Effector CD4-positive, alpha-beta T cell (primary cell): ENCODE results near the gene SLC16A13.
"Not testable (repeated sequence)": the region's sequence is repeated elsewhere in the genome, so short reads cannot be mapped to it uniquely, and the experiment has no call there.

Experiments
- DNase-seq: peaks from one replicate; pipeline ENCODE4 v3.0.0-alpha.2; 2020

Gene SLC16A13

GRCh38 chr17:7034955-7035590, 742 bp upstream of the SLC16A13 start:
- DNase-seq: no peak

GRCh38 chr17:7038025-7038862, 2.4 kb downstream of the SLC16A13 start:
- DNase-seq: no peak

DNA sequence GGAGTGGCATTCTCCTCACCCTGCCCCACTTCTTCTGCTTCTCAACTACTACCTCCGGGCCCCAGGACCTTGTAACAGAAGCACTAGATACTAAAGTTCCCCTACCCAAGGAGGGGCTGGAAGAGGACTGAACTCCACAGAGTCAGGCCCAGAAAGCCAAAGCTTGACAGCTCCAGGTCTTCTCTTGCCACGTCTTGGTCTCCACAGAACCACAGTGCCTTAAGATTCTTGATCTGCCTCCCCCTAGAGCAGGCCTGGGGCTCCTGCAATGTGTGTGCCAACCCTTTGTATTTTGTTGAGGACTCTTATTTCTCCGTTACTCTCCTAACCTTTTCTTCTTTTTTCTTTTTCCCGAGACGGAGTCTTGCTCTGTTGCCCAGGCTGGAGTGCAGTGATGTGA, 4.0 kb downstream of the SLC16A13 start:
- no peak for DNase-seq

- DNase-seq: no peak
Measured at GRCh38 chr17:7041607-7042500, 6.0 kb downstream of the SLC16A13 start.

DNA sequence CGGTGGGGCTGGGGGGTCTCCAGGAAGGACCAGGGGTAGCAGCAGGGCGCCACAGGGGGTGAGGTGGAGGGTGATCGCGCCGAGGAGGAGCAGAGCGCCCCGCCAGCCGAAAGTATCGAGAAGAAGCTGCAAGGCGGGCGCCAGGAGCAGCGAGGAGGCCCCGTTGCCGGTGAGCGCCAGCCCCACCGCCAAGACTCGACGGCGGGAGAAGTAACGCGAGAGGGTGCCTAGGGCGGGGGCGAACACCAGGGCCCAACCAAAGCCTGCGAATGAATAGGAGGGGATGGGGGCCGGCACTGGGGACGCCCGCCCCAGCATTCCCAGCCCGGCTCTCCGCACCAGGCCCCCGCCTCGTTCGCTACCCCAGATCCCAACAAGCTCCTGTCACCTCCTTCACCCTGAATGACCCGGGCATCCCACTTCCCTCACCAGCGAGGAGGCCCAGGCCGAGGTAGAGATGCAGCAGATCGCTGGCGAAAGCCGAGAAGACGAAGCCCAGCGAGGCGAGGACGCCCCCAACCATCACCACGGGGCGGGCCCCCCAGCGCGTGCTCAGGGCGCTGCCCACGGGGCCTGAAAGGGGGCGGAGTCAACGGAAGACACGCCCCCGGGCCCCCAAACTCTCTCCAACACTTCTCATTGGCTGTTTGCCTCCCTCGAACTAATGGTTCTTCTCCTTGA, 6.8 kb downstream of the SLC16A13 start:
- peak; percentile 29 for DNase-seq

DNA sequence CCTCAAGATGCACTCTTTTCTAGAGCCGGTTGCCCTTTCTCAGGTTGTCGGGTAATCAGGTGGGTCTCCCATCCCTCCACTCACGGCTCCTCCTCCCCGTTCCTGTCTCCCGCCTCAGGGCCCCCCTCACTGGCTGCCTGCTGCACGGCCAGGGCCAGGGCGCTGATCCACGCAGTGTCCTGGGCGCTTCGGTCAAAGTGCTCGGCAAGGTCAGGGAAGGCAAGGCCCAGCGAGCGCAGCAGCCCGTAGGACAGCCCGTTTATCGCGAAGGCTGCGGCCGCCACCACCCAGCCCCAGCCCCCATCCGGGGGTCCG, 7.3 kb downstream of the SLC16A13 start:
- DNase-seq: no peak

GRCh38 chr17:7043497-7044198, 7.8 kb downstream of the SLC16A13 start, which contains the start of gene SLC16A11:
Gene SLC16A11, minus strand, starts transcription at chr17:7044092. Its CDS starts 579 bp downstream, at chr17:7043513.
- DNase-seq: no peak

DNA sequence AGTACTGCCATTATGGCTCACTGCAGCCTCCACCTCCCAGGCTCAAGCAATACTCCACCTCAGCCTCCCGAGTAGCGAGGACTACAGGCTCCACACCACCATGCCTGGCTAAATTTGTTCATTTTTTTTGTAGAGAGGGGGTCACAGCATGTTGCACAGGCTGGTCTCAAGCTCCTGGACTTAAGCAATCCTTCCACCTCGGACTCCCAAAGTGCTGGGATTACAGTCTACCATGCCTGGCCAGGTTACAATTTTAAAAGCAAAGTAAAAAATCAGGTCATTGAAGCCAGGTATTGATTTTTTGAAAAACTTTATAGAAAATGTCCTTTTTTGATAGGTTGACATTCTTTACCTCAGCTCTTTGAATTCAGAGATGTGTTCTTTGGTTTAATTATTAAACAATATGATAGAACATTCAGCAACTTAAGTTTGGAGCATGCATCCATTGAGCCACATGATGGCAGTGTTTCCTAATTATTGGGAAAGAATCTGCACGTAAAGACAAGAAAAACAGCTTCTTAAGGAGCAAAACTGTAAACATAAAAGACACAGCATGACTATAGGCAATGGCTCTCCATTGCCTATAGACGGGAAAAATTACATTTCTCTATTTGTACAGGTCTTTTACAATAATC, 9.8 kb downstream of the SLC16A13 start:
- DNase-seq: peak; percentile 45

- DNase-seq: peak; percentile 20
Measured at GRCh38 chr17:7046127-7046724, 10.4 kb downstream of the SLC16A13 start.

- peak; percentile 77 for DNase-seq
Measured at GRCh38 chr17:7046725-7047397, 11.0 kb downstream of the SLC16A13 start.

DNA sequence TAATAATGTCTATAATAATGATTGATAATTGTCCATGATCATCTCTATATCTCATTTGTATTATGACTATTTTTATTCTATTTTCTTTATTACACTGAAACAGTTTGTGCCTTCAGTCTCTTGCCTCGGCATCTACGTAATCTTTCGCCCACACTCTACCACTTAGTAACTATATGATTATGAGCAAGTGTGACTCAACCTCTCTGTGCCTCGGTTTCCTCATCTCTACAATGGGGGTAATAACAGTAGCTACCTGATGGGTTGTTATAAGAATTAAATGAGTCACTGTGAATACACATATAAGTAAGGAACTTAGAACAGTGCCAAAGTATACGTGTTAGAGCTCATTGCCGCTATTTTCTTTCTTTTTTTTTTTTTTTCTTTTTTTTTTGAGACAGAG, 11.8 kb downstream of the SLC16A13 start:
- no peak for DNase-seq

DNA sequence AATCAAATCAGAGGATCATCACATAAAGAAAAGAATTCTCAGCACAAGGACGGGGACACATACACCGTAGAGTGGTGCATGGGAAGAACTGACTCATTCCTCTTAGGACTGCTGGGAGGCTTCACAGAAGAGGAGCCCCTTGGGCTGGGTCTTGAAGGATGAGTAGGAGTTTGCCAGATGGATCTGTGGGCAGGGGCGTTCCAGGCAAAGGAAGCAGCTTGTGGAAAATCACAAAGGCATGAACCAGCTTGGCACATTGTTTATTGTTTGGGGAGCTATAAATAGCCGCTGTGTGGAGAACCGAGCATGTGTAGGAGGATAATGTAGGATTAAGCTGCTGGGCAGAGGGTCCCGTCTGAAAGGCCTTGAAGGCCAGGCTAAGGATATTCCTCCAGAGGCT, 13.2 kb downstream of the SLC16A13 start:
- no peak for DNase-seq

- not testable (repeated sequence) for DNase-seq
Measured at GRCh38 chr17:7050583-7050982, 14.8 kb downstream of the SLC16A13 start.

DNA sequence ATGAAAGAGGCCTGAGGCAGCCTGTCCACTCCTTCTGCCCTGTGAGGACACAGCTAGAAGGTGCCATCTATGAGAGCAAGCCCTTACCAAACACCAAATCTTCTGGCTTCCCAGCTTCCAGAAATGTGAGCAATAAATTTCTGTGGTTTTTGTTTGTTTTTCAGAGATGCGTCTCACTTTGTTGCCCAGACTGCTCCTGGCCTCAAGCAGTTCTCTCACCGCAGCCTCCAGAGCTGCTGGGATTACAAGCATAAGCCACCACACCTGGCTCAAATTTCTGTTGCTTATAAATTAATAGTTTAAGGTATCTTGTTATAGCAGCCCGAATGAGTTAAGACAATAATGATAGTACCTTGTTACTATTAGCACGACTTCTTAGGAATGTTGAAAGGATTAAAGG, 20.6 kb downstream of the SLC16A13 start:
- DNase-seq: no peak

GRCh38 chr17:7058831-7059447, 23.1 kb downstream of the SLC16A13 start:
- DNase-seq: no peak

GRCh38 chr17:7060165-7060891, 24.5 kb downstream of the SLC16A13 start:
- DNase-seq: no peak

DNA sequence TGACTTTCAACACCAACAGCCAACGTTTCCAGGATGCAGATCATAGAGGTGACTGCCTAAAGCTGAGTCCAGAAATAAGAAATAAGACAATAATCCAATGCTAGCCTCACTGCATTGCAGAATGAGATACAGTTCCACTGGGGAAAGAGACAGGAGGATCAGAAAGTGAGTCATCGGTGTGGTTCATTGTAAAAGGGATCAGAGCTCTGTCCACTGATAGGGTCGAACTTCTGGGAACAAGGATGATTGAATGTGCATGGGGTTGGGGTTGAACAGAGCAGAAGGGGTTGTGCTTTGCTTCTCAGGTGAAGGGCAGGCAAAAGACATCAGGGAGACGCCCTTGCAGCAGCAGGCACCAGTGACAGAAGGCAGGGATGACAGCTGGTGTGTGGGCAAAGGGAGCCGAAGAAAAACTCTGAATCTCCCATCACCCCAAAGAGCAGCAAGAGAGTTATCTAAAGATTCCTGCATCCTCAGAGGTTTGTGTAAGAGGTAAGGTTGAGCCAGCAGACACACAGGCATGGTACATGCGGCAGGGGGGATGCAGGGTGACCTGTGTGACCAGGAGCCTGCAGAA, 27.8 kb downstream of the SLC16A13 start:
- no peak for DNase-seq

GRCh38 chr17:7064261-7064660, 28.4 kb downstream of the SLC16A13 start:
- DNase-seq: no peak

- no peak for DNase-seq
Measured at GRCh38 chr17:7067198-7067597, 31.4 kb downstream of the SLC16A13 start.
